Testis (tissue), 2 donors: ENCODE data around the gene PTCD2.

Experiments used
- CTCF ChIP-seq, 3 experiments: fragments of 450-650 bp in 2 of 3; fragments of 200-600 bp in 1 of 3; sonication (generic) in 1 of 3; IDR thresholded peaks; one replicate each; pipeline ENCODE4 v1.5.1; 2016 to 2019; ENCODE audit warnings: antibody characterized with exemption in 3 of 3, mild to moderate bottlenecking in 2 of 3, moderate library complexity in 1 of 3
- POLR2A ChIP-seq: fragments of 450-650 bp; IDR thresholded peaks from one replicate; pipeline ENCODE4 v1.6.1; 2017; ENCODE audit warnings: antibody characterized with exemption, mild to moderate bottlenecking, moderate library complexity

GRCh38 chr5:72281430-72281763 is 38.8 kb upstream of the PTCD2 start:
- no peak for TF ChIP-seq CTCF (IDR thresholded peaks at IDR 0.05)
- no peak for TF ChIP-seq POLR2A
